ENCODE measurements around the gene BEST1.
"Not testable (repeated sequence)": the region's sequence is repeated elsewhere in the genome, so short reads cannot be mapped to it uniquely, and the experiment has no call there.

Gene BEST1

GRCh38 chr11:61964666-61965271 is 14.6 kb downstream of the BEST1 start:
- DNase-seq, result not testable (repeated sequence)

DNA sequence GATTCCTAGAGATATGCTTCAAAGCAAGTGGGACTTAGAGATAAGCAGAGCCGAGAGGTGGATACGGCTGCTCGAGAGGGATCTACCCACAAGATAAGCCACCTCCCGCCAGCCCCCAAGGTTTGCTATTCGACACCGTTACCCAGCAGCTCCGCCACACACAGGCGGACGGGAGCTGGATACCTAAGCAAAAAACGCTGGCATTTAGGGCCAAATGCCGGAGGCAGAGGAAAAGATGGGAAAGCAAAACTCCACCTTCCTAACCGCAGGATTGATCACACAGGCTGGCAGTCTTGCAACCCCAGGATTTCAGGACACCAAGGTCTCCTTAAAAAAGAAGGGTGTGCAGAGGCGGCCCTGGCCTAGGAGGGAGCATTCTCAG is 16.6 kb downstream of the BEST1 start:
- DNase-seq, result no peak

GRCh38 chr11:61967116-61967923 is 17.2 kb downstream of the BEST1 start, which contains the start of gene FTH1:
FTH1 (minus strand) TSS chr11:61967634; CDS start chr11:61967425, 209 bp downstream.
- peak; percentile 93 for DNase-seq

DNA sequence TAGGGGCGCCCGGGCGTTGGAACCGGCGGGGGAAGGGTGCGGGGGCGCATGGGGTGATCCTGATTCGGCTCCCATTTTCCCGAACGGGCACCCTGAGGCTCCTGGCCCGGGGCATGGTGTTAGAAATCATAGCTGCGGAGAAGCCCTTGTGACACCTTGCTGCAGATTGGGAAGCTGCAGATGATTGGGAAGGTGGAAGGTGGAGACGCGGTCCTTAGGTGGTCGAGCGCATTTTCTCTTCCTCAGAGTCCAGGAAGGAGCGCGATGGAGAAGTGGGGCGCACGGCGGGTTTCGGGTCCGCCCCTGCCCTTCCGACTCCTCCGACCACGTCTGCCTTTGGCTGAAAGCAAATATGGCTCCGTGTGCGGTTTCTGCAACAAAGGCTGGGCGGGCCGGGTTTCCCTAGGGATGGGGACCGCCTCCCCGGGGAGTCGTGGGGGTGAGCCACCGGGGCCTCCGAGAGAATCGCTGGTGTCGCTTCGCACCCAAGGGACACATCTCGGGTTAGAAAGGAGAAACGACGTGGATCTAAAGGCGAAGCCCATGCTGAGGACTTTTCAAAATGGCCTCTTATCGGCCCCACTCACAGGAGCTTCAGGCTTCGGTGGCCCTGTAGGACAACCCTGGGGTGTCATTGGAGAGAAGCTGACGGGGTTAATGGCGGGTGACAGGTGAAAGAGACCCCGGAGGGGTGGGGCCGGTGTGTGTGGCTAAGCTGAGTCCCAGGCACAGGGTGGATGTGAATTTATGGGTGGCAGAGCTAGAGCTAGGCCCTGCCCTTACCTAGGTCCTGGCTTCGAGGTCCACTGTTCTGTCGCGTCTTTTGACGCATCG is 18.0 kb downstream of the BEST1 start:
- DNase-seq, result peak; percentile 33

DNA sequence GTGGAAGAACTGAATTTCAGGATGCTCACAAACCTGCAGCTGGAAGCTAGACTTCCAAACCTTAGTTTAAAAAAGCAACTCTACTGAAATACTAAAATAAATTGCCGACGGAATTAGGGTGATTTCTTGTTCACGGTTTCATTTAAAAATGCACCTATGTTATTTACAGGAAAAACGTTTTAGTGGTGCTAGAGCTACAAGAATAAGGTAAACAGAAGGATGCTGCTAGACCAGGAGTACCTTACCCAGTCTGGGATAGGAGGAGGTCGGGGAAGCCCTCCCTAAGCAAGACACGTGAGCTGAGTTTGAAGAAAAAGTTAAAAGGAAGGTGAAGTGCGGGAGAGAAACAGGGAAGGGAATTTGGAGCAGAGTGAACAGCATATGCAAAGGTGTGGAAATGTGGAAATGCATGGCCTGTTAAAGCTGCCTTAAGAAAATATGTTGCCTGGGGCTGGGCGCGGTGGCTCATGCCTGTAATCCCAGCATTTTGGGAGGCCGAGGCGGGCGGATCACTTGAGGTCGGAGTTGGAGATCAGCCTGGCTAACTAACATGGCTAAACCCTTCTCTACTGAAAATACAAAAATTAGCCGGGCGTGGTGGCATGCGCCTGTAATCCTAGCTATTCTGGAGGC is 18.7 kb downstream of the BEST1 start:
- no peak for DNase-seq

GRCh38 chr11:61969391-61969758 is 19.2 kb downstream of the BEST1 start:
- DNase-seq, result no peak

DNA sequence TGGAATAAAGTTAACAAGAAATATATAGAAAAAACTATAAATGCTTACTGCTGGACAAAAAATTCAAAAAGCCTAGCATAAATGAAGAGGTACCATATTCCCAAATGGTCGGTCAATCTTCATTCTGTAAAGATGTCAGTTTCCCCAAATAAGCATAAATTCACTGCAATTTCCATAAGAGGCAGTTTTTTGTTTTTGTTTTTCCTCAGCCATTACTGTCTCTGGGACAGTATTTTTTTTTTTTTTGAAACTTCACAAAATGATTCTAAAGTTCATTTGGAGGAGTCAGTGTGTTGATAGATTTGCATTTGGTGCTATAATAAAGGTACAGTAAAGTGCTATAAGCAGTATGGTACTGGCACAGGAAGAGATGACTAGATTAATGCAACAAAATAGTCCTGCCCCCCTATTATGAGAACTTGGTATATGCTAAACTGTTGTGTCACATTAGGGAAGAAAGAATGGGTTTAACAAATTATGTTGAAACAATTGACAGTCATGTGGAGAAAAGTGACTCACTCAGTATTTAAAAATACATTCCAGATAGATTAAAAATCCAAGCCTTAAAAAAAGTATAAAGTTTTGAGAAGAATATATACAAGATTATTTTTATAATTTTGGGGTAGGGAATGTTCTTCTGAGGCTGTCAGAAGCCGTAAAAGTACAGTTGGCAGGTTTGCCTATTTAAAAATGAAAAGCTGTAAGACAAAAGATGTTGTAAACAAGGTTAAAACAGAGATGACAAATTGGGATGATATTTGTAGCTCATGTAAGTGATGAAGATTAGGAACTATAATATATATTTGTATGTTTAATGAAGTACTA is 19.9 kb downstream of the BEST1 start:
- peak; percentile 93 for DNase-seq

- DNase-seq, result peak; percentile 100
These were observed 21.3 kb downstream of the BEST1 start for GRCh38 chr11:61971248-61972111.

GRCh38 chr11:61972112-61972671 is 22.0 kb downstream of the BEST1 start:
- no peak for DNase-seq

- peak; percentile 93 for DNase-seq
These were observed 22.7 kb downstream of the BEST1 start for GRCh38 chr11:61972672-61973475.

DNA sequence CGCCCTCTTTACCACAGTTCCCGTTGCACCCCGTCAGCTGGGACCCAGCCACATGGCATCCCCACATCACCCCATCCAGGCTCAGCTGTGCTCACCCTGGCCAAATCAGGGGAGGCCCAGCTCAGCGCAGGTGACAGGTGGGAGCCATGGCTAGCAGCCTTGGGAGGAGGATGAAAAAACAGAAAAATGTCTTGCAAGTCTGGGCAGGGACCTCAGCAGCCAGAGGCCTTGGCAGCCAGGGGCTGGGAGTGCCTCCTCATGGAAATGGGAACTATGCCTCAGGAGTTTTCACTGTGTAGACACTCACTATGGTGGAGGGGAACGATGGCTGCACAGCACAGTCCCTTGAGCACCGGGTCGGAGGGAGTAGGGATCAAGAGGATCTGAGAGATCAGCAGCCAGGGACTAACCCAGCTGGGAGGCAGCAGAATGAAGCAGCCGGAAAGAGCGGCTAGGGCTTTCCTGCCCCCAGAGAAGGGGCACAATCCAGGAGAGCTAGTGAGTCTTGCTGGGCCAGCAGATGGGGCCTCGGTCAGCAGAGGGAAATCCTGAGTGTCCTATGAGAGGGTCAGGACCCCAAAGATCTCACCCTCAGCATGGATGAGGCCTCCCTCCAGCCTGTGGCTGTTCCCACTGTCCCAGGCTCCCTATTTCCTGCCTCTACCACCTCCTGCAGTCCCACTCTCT is 23.5 kb downstream of the BEST1 start:
- no peak for DNase-seq

- DNase-seq, result no peak
These were observed 24.8 kb downstream of the BEST1 start for GRCh38 chr11:61974766-61975631.

DNA sequence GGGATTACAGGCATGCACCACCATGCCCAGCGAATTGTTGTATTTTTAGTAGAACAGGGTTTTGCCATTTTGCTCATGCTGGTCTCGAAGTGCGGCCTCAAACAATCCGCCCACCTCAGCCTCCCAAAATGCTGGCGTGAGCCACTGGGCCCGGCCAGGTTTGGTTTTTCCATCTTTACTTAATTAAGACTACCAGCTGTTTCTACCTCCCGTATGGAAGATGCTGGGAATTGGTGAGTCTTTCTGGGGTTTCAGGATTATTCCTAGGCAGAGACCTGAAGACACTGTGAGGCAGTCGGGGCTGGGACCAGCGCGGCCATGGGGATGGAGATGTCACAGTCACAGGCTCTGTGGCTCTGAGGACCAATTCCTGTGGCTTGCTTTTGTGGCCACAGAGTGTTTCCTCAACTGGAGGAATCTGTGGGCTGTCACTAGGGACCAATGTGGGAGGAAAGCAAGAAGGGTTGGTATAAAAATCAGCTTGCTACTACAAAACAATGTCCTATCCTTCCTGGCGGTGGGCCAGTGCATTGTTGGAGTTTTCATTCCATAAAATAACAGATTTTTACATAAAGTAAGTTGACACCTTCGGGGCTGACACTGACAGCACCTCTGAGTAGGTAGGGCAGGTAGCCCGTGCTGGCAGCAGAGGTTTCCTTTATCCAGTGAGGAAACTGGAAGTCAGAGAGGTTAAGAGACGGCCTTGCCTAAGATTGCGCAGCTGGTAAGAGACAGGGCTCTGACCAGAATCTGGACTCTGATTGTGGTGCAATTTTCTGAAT is 25.7 kb downstream of the BEST1 start:
- no peak for DNase-seq

DNA sequence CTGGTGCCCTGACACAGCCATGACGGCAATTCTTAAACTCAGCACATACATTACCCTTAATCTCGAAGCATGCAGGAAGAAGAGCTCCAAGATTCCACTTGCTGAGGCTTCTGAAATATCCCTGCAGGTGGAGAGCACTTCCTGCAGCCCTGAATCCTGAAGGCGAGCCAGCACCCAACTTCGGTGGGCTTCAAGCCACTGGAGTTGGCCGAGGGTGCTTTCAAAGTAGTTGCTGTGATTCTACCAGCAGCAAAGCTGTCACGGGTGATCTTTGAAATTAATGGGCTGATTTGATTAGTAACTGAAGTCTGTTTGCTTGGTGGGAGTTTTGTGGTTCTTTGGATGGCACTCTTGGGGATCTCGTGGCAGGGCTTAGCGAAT is 26.3 kb downstream of the BEST1 start:
- DNase-seq, result no peak

DNA sequence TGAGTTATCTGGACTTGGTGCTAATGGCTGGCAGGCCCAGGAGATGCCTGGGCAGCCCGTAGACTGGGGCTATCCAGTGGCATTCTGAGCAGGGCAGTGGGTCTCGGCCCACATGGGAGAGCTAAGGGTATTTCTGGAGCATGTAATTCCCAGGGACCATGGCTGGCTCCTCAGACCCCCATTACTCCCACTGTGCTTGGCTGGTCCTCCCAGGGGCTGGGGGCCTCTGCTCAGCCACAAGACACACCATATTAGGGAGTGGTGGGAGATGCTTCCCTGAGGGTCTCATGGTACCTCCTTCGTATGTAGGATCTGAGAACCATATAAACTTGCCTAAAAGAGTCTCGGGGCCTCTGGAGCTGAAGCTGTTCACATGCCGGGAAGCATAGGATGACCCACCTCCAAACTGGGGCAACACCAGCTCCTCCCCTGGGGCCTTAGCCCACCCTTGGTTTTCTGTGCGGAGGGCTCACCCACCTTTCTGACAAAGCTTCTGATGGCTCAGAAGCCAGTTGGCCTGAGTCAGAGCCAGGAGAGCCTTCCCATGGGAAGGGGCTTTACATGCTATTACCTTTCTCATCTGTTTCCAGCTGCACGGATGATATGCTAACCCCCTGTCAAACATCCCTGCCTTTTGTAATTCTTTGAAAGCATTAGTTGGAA is 26.8 kb downstream of the BEST1 start:
- DNase-seq, result no peak

DNA sequence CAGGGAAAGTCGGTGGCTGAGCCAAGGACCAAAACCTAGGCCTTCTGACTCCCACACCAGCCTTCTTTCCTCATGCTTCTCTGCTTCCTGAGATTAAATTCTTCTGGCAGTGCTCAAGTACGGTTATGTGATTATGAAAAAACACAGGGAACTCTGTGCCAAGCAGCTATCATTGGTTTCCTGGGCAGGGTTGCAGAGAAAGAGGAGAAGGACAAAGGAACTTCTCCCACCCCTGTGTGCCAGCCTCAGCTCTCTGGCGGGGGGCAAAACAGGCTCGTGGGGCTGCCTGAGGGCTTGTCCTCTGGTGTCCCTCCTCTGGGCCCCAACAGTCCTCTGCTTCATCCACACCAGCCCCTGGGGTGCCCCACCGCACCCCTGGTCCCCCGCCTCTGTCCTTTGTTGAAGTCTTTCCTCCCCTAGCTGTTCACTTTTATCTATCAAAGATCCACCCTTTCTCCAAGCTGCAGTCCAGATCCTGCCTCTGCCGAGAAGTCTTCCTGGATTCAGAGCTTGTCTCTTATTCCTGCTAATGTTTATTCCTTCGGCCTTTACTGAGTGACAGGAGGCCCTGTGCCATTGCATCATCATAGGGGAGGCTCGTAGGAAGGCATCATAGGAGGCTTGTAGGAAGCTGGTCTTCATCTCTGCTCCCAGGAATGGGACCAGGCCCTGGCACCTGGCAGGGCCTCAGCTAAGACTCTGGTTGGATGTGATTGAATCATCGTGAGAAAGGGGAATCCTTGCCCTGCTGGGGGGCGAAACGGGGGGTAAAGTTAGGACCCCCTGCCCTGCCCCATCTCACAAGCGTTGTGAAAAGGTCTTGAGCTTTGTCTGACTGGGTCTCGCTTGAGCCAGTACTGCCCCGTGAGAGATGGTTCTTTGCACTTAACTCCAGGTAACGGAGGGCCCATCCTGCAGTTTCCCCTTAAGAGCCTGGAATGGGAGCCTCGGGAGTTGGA is 28.8 kb downstream of the BEST1 start:
- no peak for DNase-seq
